ENCODE results near the gene FTCD.
"Not testable (repeated sequence)": the region's sequence is repeated elsewhere in the genome, so short reads cannot be mapped to it uniquely, and the experiment has no call there.

FTCD gene

GRCh38 chr21:46155514-46156377 is at the start of gene FTCD:
TSS of gene FTCD (minus strand) at chr21:46155579. CDS start at chr21:46155523, 56 bp downstream.
- no peak for DNase-seq

GRCh38 chr21:46205166-46205565 is 49.8 kb upstream of the FTCD start:
- DNase-seq: no peak

- DNase-seq: no peak
These were observed 47.8 kb upstream of the FTCD start for GRCh38 chr21:46203203-46203600.

GRCh38 chr21:46202592-46203202 is 47.3 kb upstream of the FTCD start:
- DNase-seq: no peak

- not testable (repeated sequence) for DNase-seq
These were observed 45.8 kb upstream of the FTCD start for GRCh38 chr21:46200877-46201803.

- DNase-seq: no peak
These were observed 44.3 kb upstream of the FTCD start for GRCh38 chr21:46199436-46200373.

- DNase-seq: no peak
These were observed 41.4 kb upstream of the FTCD start for GRCh38 chr21:46196733-46197132.

- DNase-seq: no peak
These were observed 40.3 kb upstream of the FTCD start for GRCh38 chr21:46195595-46196195.

GRCh38 chr21:46194374-46195334 is 39.3 kb upstream of the FTCD start:
- DNase-seq: no peak

- no peak for DNase-seq
These were observed 38.5 kb upstream of the FTCD start for GRCh38 chr21:46193829-46194373.

GRCh38 chr21:46191686-46192575 is 36.6 kb upstream of the FTCD start:
- no peak for DNase-seq

GRCh38 chr21:46191257-46191685 is 35.9 kb upstream of the FTCD start:
- DNase-seq: no peak

GRCh38 chr21:46190491-46191131 is 35.2 kb upstream of the FTCD start:
- DNase-seq: no peak

GRCh38 chr21:46189959-46190490 is 34.6 kb upstream of the FTCD start:
- no peak for DNase-seq

GRCh38 chr21:46189213-46189958 is 34.0 kb upstream of the FTCD start:
- no peak for DNase-seq

- DNase-seq: no peak
These were observed 33.1 kb upstream of the FTCD start for GRCh38 chr21:46188226-46189212.
